HepG2 (cell line): Measurements from ENCODE around the gene GRIK4. TPM values are rescaled to one million over a fixed set of nuclear protein-coding genes. Genes with fewer than 3 reads are reported as not detected.

Source experiments
- ATAC-seq: fragments of 200-7000 bp; cut with Tn5 transposase; 3 replicates; pipeline ENCODE4 v1.9.1; 2020; ENCODE audit warnings: mild to moderate bottlenecking, moderate library complexity
- BruUV-seq: library from RNA; stranded (reverse); fragments of 400-500 nt; replicated peaks from 2 replicates; lab custom pipeline; 2021; lab: Mats Ljungman, UMichigan
- CTCF ChIA-PET: fragments of 300-600 bp; formaldehyde crosslinking; extraction: SDS; loops from one replicate; lab custom pipeline; 2021; ENCODE audit warnings: low total read pairs, inconsistent platforms, low intra/inter-chr PET ratio; lab: Yijun Ruan, JAX
- POLR2A ChIA-PET: fragments of 350-600 bp; sonication (Branson Sonifier 250); formaldehyde crosslinking; loops from one replicate; lab custom pipeline; 2020; ENCODE audit warnings: antibody characterized with exemption, inconsistent platforms; lab: Yijun Ruan, JAX
- DNase-seq: peaks from one replicate; pipeline ENCODE4 v3.0.0-alpha.2; 2015; ENCODE audit warnings: low spot score
- FAIRE-seq: peaks from 3 replicates; lab custom pipeline; 2011; peaks lifted over from hg19 to GRCh38; lab: Jason Lieb, UNC
- H2AFZ ChIP-seq: one replicate; pipeline ENCODE4 v1.6.1; 2011; ENCODE audit warnings: low read length, inconsistent platforms
- H3K27ac ChIP-seq: fragments of 300-600 bp; 3 replicates; pipeline ENCODE4 v1.8.0; 2011; ENCODE audit warnings: mixed run types, mild to moderate bottlenecking, mixed read lengths, low read length, inconsistent platforms; ENCODE audit not compliant: insufficient read depth; ENCODE audit errors: extremely low read length
- H3K27me3 ChIP-seq, 2 experiments: fragments of 200-600 bp in 1 of 2; 2 replicates in 1 of 2; 3 replicates in 1 of 2; pipeline versions ENCODE4 v1.6.0 to v1.8.0; 2011; ENCODE audit warnings: low read length in 2 of 2, mild to moderate bottlenecking in 2 of 2, moderate library complexity in 2 of 2, inconsistent platforms in 1 of 2; ENCODE audit not compliant: insufficient read depth in 2 of 2, control insufficient read depth in 1 of 2
- H3K36me3 ChIP-seq, 2 experiments: fragments of 200-600 bp in 1 of 2; replicated peaks in 1 of 2; 2 replicates in 1 of 2; 3 replicates in 1 of 2; pipeline versions ENCODE4 v1.5.1 to v1.8.0; 2011; ENCODE audit warnings: low read length in 2 of 2, inconsistent platforms in 1 of 2; ENCODE audit not compliant: insufficient read depth in 2 of 2, control insufficient read depth in 1 of 2
- H3K4me1 ChIP-seq: 2 replicates; pipeline ENCODE4 v1.5.1; 2012; ENCODE audit warnings: low read length, inconsistent platforms; ENCODE audit not compliant: insufficient read depth
- H3K4me2 ChIP-seq: 2 replicates; pipeline ENCODE4 v1.6.0; 2011; ENCODE audit warnings: low read depth, low read length, inconsistent platforms
- H3K4me3 ChIP-seq, 3 experiments: fragments of 200-600 bp in 1 of 3; sonication (generic), shearing (Covaris generic) in 1 of 3; replicated peaks in 1 of 3; 2 replicates each; pipeline ENCODE4 v1.5.1; 2011 to 2016; ENCODE audit warnings: low read length in 3 of 3, inconsistent platforms in 2 of 3, low read depth in 2 of 3, mild to moderate bottlenecking in 2 of 3, control low read depth in 1 of 3, mixed read lengths in 1 of 3; ENCODE audit not compliant: insufficient read depth in 1 of 3
- H3K79me2 ChIP-seq: one replicate; pipeline ENCODE4 v1.6.1; 2011; ENCODE audit warnings: low read length, inconsistent platforms; ENCODE audit not compliant: insufficient read depth
- H3K9ac ChIP-seq: 2 replicates; pipeline ENCODE4 v1.6.0; 2011; ENCODE audit warnings: mild to moderate bottlenecking, low read depth, low read length, inconsistent platforms; ENCODE audit not compliant: insufficient read depth
- H3K9me3 ChIP-seq: 2 replicates; pipeline ENCODE4 v1.5.1; 2012; ENCODE audit warnings: mild to moderate bottlenecking, low read length
- H4K20me1 ChIP-seq: 2 replicates; pipeline ENCODE4 v1.6.0; 2011; ENCODE audit warnings: inconsistent platforms, mild to moderate bottlenecking, low read length, moderate library complexity; ENCODE audit not compliant: insufficient read depth
- ATRX ChIP-seq: sonication (generic); formaldehyde crosslinking; IDR thresholded peaks from 2 replicates; pipeline ENCODE4 v1.4.0; 2020; ENCODE audit warnings: missing genetic modification reagents, borderline replicate concordance
- ESRRA ChIP-seq: sonication (generic); formaldehyde crosslinking; IDR thresholded peaks from 2 replicates; pipeline ENCODE4 v1.5.1; 2020; ENCODE audit warnings: mild to moderate bottlenecking, low read depth, missing genetic modification reagents
- FOXA1 ChIP-seq, 2 experiments: fragments of 450-650 bp in 1 of 2; sonication (generic) in 1 of 2; formaldehyde crosslinking in 1 of 2; IDR thresholded peaks; 2 replicates each; pipeline versions ENCODE4 v1.4.0 to v1.6.1; 2016 to 2020; ENCODE audit warnings: missing genetic modification reagents in 1 of 2
- MIXL1 ChIP-seq: IDR thresholded peaks from 2 replicates; pipeline ENCODE4 v1.6.1; 2016
- NCOA2 ChIP-seq: sonication (generic); formaldehyde crosslinking; IDR thresholded peaks from 2 replicates; pipeline ENCODE4 v1.8.0; 2022; ENCODE audit warnings: inconsistent platforms
- NCOR1 ChIP-seq: fragments of 200-600 bp; sonication (generic); IDR thresholded peaks from 2 replicates; pipeline ENCODE4 v1.7.0; 2017; ENCODE audit warnings: antibody characterized with exemption, low read length, borderline replicate concordance
- NONO ChIP-seq, 2 experiments: fragments of 450-650 bp in 1 of 2; sonication (generic) in 1 of 2; formaldehyde crosslinking in 1 of 2; IDR thresholded peaks in 1 of 2; conservative IDR thresholded peaks in 1 of 2; 2 replicates each; pipeline versions ENCODE4 v1.6.1 to v1.8.0; 2017 to 2022; ENCODE audit warnings: mild to moderate bottlenecking in 1 of 2, missing genetic modification reagents in 1 of 2, moderate library complexity in 1 of 2
- SPEN ChIP-seq: sonication (generic); formaldehyde crosslinking; IDR thresholded peaks from 2 replicates; pipeline ENCODE4 v1.5.1; 2020; ENCODE audit warnings: low read depth, mild to moderate bottlenecking, missing genetic modification reagents
- TAF15 ChIP-seq: fragments of 200-400 bp; formaldehyde crosslinking; IDR thresholded peaks from one replicate; pipeline ENCODE4 v1.6.1; 2018; ENCODE audit warnings: mild to moderate bottlenecking, low read depth, low read length; ENCODE audit not compliant: poor library complexity, severe bottlenecking
- TOE1 ChIP-seq: sonication (generic); formaldehyde crosslinking; IDR thresholded peaks from 2 replicates; pipeline ENCODE4 v1.4.0; 2020; ENCODE audit warnings: mild to moderate bottlenecking, missing genetic modification reagents
- ZBTB42 ChIP-seq: sonication (generic); formaldehyde crosslinking; IDR thresholded peaks from 2 replicates; pipeline ENCODE4 v1.5.0; 2020; ENCODE audit warnings: mild to moderate bottlenecking, missing genetic modification reagents
- ZNF543 ChIP-seq: sonication (generic); formaldehyde crosslinking; IDR thresholded peaks from 2 replicates; pipeline ENCODE4 v1.4.0; 2020; ENCODE audit warnings: mild to moderate bottlenecking, missing genetic modification reagents
- ZNF550 ChIP-seq: sonication (generic); formaldehyde crosslinking; IDR thresholded peaks from 2 replicates; pipeline ENCODE4 v1.4.0; 2020; ENCODE audit warnings: mild to moderate bottlenecking, missing genetic modification reagents, borderline replicate concordance
- ZNF629 ChIP-seq: sonication (generic); formaldehyde crosslinking; conservative IDR thresholded peaks from 2 replicates; pipeline ENCODE4 v1.5.0; 2020; ENCODE audit warnings: missing genetic modification reagents
- ZZZ3 ChIP-seq: sonication (generic); formaldehyde crosslinking; IDR thresholded peaks from 2 replicates; pipeline ENCODE4 v1.4.0; 2020; ENCODE audit warnings: missing genetic modification reagents, mild to moderate bottlenecking, borderline replicate concordance
- WGBS: methylation state at CpG from one replicate; pipeline ENCODE4 v1.1.6; 2017; ENCODE audit warnings: low lambda C conversion rate; 5-methylcytosine and 5-hydroxymethylcytosine counted together
- in situ Hi-C: cut with HindIII; loops from 2 replicates; pipeline ENCODE4 v1.10.0; 2017; ENCODE audit warnings: low pct_unique_long_range_greater_than_20kb; ENCODE audit not compliant: extremely low pct_ligation_motif_present
- intact Hi-C: fragments of 100-400 bp; cut with micrococcal nuclease; formaldehyde crosslinking; loops from one replicate; pipeline ENCODE4 v1.10.0; 2022; ENCODE audit not compliant: unreplicated experiment
- polyA plus RNA-seq, 8 experiments: library from polyadenylated mRNA; depleted of rRNA in 3 of 8; stranded (reverse) in 7 of 8; unstranded in 1 of 8; fragments of >200 nt; fragmentation: Illumina TruSeq in 4 of 8; extraction: Trizol in 4 of 8; gene quantifications; 2 replicates each; pipeline versions ENCODE4 v1.2.1 to v1.2.3, GENCODE V29; 2011 to 2016; ENCODE audit warnings: low read depth in 4 of 8, missing spikeins in 1 of 8, mixed read lengths in 1 of 8; ENCODE audit not compliant: insufficient read depth in 1 of 8
- total RNA-seq, 5 experiments: library from RNA; depleted of rRNA; stranded (reverse); fragments of >200 nt; fragmentation: Illumina TruSeq; extraction: Trizol; gene quantifications; 2 replicates each; pipeline ENCODE4 v1.2.3, GENCODE V29; 2016; ENCODE audit warnings: low read depth in 1 of 5
- TF ChIP-seq, protein P1 (sequence below): sonication (generic); formaldehyde crosslinking; IDR thresholded peaks from 2 replicates; pipeline ENCODE4 v1.4.0; 2020; ENCODE audit warnings: missing genetic modification reagents
- TF ChIP-seq, protein P2 (sequence below): IDR thresholded peaks from 2 replicates; pipeline ENCODE4 v1.6.1; 2016; ENCODE audit warnings: missing compliant biosample characterization, missing genetic modification reagents, borderline replicate concordance
- TF ChIP-seq, protein P3 (sequence below): sonication (generic); formaldehyde crosslinking; IDR thresholded peaks from 2 replicates; pipeline ENCODE4 v1.4.0; 2020; ENCODE audit warnings: missing genetic modification reagents

The GRIK4 gene
- total and polyA plus RNA-seq, 2 of the 13 experiments (the other 11 are each of a cell fraction or from before 2014, with no cell fraction given) = 0.04 to 0.07 TPM

DNA sequence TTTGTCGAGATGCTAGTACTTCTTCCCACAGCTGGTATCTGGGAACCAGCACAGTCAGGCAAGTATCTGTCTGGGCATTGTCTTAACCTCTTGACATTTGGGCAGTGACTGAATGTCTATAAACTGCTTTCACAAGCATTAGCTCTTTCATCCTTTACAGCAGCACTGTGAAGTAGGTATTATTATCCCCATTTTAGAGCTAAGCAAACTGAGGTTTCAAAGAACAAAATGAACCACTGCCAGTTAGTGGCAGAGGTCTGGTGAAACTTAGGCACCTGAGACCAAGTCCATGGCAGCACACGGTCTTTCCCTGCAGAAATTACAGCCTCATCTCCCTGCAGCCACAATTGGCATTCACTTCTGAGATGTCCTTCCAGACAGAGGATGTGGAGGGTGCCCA, 401.4 kb downstream of the GRIK4 start (continued):
- TF ChIP-seq ZZZ3 (no peak), ZBTB42 (CRISPR knock-in tag) (no peak), NCOA2 (CRISPR knock-in tag) (no peak), ZNF629 (CRISPR knock-in tag) (peak; percentile 60; the same call in 1 of the 2 replicates)
- TF ChIP-seq, all 625 proteins: peak for 1

DNA sequence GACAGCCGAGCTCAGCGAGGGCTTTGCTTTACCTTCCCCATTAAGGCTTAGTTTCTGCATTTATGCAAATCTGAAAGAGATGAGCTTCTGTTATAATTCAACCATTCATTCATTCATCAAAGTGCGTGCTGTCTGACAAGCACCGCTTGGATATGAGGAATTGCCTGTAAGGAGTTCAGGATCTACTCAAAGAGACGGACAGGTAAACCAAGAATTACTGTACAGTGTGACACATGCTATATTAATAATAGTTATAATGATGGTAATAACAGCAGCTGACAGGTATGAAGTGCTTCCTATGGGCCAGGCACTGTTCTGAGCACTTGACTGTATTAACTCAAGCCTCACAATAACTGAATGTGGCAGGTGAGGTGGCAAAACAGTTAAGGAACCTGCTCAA, 402.5 kb downstream of the GRIK4 start:
- BruUV-seq = no TSS peak
- intact Hi-C loops = no loop called here
- FAIRE-seq = no peak
- in situ Hi-C loops = no loop called here
- DNase-seq = no peak
- Histone ChIP-seq H3K4me2 (no peak overlapping the region), H3K9me3 (no peaks in the 10 kb centered on the region), H3K4me1 (peaks cover 10% of the 10 kb centered on the region), H3K36me3 (no peaks in the 10 kb centered on the region), H3K4me3 (no peak overlapping the region), H3K27me3 (peaks cover 0 to 1% of the 10 kb centered on the region in 2 experiments; a peak in 2 of 5 replicates), H3K9ac (no peak overlapping the region), H3K27ac (no peak overlapping the region), H3K79me2 (no peaks in the 10 kb centered on the region), H2AFZ (no peak overlapping the region), H4K20me1 (no peaks in the 10 kb centered on the region)
- CTCF ChIA-PET = no interaction called here
- 52% methylated on average over 5 of the region's 5 CpGs for WGBS
- ATAC-seq = no peak
- POLR2A ChIA-PET = no interaction called here
- no peak for TF ChIP-seq ATRX (CRISPR knock-in tag)
- TF ChIP-seq ZNF543 = no peak
- TF ChIP-seq FOXA1 (IDR thresholded peaks at IDR 0.05) = no peak
- TF ChIP-seq FOXA1 (CRISPR knock-in tag; IDR thresholded peaks at IDR 0.05) = no peak
- no peak for TF ChIP-seq ESRRA (CRISPR knock-in tag)
- TF ChIP-seq SPEN = no peak
- no peak for TF ChIP-seq TOE1 (CRISPR knock-in tag)
- TF ChIP-seq, protein P1, sequence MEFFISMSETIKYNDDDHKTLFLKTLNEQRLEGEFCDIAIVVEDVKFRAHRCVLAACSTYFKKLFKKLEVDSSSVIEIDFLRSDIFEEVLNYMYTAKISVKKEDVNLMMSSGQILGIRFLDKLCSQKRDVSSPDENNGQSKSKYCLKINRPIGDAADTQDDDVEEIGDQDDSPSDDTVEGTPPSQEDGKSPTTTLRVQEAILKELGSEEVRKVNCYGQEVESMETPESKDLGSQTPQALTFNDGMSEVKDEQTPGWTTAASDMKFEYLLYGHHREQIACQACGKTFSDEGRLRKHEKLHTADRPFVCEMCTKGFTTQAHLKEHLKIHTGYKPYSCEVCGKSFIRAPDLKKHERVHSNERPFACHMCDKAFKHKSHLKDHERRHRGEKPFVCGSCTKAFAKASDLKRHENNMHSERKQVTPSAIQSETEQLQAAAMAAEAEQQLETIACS (CRISPR knock-in tag) = no peak
- TF ChIP-seq ZNF550 (CRISPR knock-in tag) = no peak
- TF ChIP-seq TAF15 = no peak
- TF ChIP-seq ZNF629 (CRISPR knock-in tag) = no peak
- TF ChIP-seq, protein P2, sequence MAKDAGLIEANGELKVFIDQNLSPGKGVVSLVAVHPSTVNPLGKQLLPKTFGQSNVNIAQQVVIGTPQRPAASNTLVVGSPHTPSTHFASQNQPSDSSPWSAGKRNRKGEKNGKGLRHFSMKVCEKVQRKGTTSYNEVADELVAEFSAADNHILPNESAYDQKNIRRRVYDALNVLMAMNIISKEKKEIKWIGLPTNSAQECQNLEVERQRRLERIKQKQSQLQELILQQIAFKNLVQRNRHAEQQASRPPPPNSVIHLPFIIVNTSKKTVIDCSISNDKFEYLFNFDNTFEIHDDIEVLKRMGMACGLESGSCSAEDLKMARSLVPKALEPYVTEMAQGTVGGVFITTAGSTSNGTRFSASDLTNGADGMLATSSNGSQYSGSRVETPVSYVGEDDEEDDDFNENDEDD (CRISPR knock-in tag) = no peak
- no peak for TF ChIP-seq NONO (IDR thresholded peaks at IDR 0.05)
- TF ChIP-seq NONO (CRISPR knock-in tag; conservative IDR thresholded peaks at IDR 0.05) = no peak
- TF ChIP-seq, protein P3, sequence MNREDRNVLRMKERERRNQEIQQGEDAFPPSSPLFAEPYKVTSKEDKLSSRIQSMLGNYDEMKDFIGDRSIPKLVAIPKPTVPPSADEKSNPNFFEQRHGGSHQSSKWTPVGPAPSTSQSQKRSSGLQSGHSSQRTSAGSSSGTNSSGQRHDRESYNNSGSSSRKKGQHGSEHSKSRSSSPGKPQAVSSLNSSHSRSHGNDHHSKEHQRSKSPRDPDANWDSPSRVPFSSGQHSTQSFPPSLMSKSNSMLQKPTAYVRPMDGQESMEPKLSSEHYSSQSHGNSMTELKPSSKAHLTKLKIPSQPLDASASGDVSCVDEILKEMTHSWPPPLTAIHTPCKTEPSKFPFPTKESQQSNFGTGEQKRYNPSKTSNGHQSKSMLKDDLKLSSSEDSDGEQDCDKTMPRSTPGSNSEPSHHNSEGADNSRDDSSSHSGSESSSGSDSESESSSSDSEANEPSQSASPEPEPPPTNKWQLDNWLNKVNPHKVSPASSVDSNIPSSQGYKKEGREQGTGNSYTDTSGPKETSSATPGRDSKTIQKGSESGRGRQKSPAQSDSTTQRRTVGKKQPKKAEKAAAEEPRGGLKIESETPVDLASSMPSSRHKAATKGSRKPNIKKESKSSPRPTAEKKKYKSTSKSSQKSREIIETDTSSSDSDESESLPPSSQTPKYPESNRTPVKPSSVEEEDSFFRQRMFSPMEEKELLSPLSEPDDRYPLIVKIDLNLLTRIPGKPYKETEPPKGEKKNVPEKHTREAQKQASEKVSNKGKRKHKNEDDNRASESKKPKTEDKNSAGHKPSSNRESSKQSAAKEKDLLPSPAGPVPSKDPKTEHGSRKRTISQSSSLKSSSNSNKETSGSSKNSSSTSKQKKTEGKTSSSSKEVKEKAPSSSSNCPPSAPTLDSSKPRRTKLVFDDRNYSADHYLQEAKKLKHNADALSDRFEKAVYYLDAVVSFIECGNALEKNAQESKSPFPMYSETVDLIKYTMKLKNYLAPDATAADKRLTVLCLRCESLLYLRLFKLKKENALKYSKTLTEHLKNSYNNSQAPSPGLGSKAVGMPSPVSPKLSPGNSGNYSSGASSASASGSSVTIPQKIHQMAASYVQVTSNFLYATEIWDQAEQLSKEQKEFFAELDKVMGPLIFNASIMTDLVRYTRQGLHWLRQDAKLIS = no peak
- no peak for TF ChIP-seq NCOR1
- TF ChIP-seq MIXL1 (CRISPR knock-in tag) = no peak
